ENCODE measurements around the gene EEFSEC. TPM values are rescaled to one million over a fixed set of nuclear protein-coding genes. Genes with fewer than 3 reads are reported as not detected.

The EEFSEC gene
- total and polyA plus RNA-seq, 2 experiments from 2014 or later: 26.7 to 47.9 TPM

- H3K9me3 ChIP-seq (ENCODE audit: low read depth): no peaks in the 10 kb centered on the region
- no peak overlapping the region for H3K27ac ChIP-seq
- no peak for DNase-seq (ENCODE audit: low read depth in 1 of 2, low spot score in 1 of 2)
- no peaks in the 10 kb centered on the region for H3K36me3 ChIP-seq
- no peaks in the 10 kb centered on the region for H3K4me1 ChIP-seq (ENCODE audit: low read depth)
- no peaks in the 10 kb centered on the region for H3K27me3 ChIP-seq
- TF ChIP-seq, protein P1, sequence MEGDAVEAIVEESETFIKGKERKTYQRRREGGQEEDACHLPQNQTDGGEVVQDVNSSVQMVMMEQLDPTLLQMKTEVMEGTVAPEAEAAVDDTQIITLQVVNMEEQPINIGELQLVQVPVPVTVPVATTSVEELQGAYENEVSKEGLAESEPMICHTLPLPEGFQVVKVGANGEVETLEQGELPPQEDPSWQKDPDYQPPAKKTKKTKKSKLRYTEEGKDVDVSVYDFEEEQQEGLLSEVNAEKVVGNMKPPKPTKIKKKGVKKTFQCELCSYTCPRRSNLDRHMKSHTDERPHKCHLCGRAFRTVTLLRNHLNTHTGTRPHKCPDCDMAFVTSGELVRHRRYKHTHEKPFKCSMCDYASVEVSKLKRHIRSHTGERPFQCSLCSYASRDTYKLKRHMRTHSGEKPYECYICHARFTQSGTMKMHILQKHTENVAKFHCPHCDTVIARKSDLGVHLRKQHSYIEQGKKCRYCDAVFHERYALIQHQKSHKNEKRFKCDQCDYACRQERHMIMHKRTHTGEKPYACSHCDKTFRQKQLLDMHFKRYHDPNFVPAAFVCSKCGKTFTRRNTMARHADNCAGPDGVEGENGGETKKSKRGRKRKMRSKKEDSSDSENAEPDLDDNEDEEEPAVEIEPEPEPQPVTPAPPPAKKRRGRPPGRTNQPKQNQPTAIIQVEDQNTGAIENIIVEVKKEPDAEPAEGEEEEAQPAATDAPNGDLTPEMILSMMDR (IDR thresholded peaks at IDR 0.05; ENCODE audit: low read depth, low read length): no peak
- no peak overlapping the region for H3K4me3 ChIP-seq
Measured at GRCh38 chr3:128362026-128362965, 209.0 kb downstream of the EEFSEC start.

DNA sequence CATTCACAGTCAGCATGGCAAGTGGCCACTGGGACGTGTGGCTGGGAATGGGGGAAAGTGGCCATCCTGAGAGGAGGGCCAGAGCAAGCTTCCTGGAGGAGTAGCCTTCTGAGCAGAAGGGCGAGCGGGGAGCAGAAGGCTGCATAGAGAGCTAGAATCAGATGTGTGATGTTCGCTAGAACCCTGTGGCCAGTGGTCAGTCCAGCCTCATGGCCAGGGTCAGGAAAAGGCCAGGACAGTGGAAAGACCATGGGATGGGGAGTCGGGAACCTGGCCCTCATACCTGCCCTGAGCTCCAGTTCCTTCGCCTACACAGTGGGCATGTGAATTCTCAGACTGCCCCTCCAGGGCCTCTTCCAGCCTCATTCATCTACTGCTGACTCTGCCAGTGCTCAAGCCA, 211.0 kb downstream of the EEFSEC start:
- no peak overlapping the region for H3K4me3 ChIP-seq
- no peaks in the 10 kb centered on the region for H3K27me3 ChIP-seq
- H3K4me1 ChIP-seq (ENCODE audit: low read depth): no peaks in the 10 kb centered on the region
- no peak overlapping the region for H3K27ac ChIP-seq
- TF ChIP-seq, protein P1 (IDR thresholded peaks at IDR 0.05; ENCODE audit: low read depth, low read length): no peak
- H3K9me3 ChIP-seq (ENCODE audit: low read depth): no peaks in the 10 kb centered on the region
- DNase-seq (ENCODE audit: low read depth in 1 of 2, low spot score in 1 of 2): no peak
- no peaks in the 10 kb centered on the region for H3K36me3 ChIP-seq

DNA sequence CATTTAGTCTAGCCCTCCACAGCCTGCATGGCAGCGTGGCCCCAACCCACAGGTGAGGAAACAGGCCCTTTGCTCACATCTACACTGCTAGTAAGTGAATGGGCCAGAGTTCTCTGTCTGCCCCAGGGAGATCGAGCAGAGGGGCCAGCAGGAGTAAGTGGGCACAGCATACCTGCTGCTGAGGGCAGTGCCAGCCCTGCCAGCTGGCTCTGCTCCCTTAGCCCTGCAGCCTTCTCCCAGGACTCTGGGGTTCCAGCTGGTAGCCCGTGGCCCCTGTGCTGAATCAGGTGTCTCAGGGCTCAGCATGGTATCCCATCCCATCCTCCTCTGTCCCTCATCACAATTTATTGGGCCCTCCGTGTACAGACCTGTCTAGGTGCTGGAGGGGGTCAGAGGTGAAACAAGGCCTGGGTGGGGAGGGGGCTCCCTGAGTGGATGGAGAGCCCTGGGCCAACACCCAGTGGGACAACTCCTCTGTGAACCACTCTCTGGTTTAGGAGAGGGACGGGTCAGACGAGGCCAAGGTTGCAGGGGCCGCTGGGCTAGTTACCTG, 211.6 kb downstream of the EEFSEC start:
- DNase-seq (ENCODE audit: low read depth in 1 of 2, low spot score in 1 of 2): no peak
- H3K27ac ChIP-seq: no peak overlapping the region
- TF ChIP-seq, protein P1 (IDR thresholded peaks at IDR 0.05; ENCODE audit: low read depth, low read length): no peak
- H3K27me3 ChIP-seq: no peaks in the 10 kb centered on the region
- H3K9me3 ChIP-seq (ENCODE audit: low read depth): no peaks in the 10 kb centered on the region
- H3K36me3 ChIP-seq: no peaks in the 10 kb centered on the region
- no peak overlapping the region for H3K4me3 ChIP-seq
- H3K4me1 ChIP-seq (ENCODE audit: low read depth): no peaks in the 10 kb centered on the region

DNA sequence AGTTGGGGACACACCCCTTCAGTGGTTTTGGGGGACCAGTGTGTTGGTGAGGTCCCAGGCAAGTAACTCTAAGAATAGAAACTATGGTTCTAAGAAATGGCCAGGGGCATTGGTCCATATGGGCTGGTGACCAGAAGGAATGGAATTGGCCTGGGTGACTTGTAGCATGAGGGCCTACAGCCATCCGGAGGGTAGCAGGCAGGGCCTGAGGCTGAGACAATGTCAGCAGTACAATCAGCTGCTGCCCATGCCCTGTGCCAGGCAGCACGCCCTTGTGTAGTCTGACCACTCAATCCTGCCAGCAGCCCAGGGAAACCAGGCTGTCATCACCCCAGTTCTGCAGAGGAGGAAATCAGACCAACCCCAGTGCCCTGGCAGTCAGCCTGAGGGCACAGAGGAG, 212.9 kb downstream of the EEFSEC start:
- TF ChIP-seq, protein P1 (IDR thresholded peaks at IDR 0.05; ENCODE audit: low read depth, low read length): no peak
- Histone ChIP-seq H3K36me3 (no peaks in the 10 kb centered on the region), H3K4me3 (no peak overlapping the region), H3K27ac (no peak overlapping the region), H3K4me1 (ENCODE audit: low read depth) (no peaks in the 10 kb centered on the region), H3K9me3 (ENCODE audit: low read depth) (no peaks in the 10 kb centered on the region), H3K27me3 (no peaks in the 10 kb centered on the region)
- DNase-seq (ENCODE audit: low read depth in 1 of 2, low spot score in 1 of 2): no peak

DNA sequence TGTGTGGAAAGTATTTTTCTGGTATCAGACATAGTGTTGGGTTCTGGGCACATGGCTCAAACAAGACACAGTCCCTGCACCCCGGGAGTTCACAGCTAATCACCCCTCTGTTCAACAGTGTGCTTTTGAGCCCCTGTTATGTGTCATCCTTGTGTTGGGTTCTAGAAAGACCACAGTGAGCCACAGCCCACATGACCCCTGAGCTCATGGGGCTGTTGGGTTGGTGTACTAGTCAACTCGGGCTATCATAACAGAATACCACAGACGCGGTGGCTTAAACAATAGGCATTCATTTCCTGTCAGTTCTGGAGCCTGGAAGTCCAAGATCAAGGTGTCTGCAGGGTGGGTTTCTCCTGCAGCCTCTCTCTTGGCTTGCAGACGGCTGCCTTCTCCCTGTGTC, 213.4 kb downstream of the EEFSEC start:
- no peak overlapping the region for H3K27ac ChIP-seq
- no peaks in the 10 kb centered on the region for H3K9me3 ChIP-seq (ENCODE audit: low read depth)
- no peak overlapping the region for H3K4me3 ChIP-seq
- no peaks in the 10 kb centered on the region for H3K4me1 ChIP-seq (ENCODE audit: low read depth)
- TF ChIP-seq, protein P1 (IDR thresholded peaks at IDR 0.05; ENCODE audit: low read depth, low read length): no peak
- no peaks in the 10 kb centered on the region for H3K36me3 ChIP-seq
- DNase-seq (ENCODE audit: low read depth in 1 of 2, low spot score in 1 of 2): no peak
- H3K27me3 ChIP-seq: no peaks in the 10 kb centered on the region

Measured in cardiac muscle cell (in vitro differentiated cells and primary cell).